Measurements from ENCODE around the gene DPF3. TPM values are rescaled to one million over a fixed set of nuclear protein-coding genes. Genes with fewer than 3 reads are reported as not detected.

The DPF3 gene
- total RNA-seq, 1 experiment from 2014 or later, result 0.31 TPM

DNA sequence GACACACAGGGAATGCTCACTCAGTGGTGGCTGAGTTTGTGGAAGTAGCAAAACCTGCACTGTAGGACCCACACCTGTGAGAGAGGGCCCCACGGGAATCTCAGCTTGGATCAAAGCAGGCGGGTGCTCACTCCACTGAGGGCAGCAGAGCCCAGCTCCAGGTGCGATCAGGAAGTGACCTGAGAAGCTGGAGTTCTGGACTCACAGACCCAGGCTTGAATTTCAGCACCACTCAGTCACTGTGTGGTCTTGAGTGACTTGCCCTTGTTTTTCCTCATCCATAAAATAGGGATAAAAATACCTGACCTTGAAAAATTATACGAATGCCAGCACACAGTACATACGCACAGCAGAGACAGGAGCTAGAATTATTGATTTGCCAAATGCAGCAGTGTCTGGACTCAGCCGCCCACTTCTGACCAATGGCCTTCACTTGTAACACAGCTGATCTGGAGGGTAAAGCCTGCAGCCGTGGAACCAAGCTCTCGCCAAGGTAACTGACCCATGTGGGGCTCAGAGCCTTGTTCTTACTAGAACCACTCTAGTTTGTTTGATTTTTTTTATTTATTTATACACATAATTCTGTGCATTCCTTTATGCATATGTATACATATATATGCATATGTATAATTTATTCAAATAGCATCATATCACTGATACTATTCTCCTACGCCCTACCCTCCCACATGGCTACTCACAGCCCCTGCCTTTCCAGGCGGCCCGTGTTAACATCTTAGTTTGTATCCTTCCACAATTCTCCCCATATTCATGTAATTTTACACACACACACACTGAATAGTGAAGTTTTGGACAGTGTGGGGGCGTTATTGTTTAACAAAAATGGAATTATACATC is 53.9 kb downstream of the DPF3 start (continued):
- TF ChIP-seq ZNF263 (CRISPR knock-in tag; IDR thresholded peaks at IDR 0.05; ENCODE audit: low read depth) (no peak), TP53 (CRISPR knock-in tag; IDR thresholded peaks at IDR 0.05) (no peak), ZBTB21 (CRISPR knock-in tag; IDR thresholded peaks at IDR 0.05; ENCODE audit: borderline replicate concordance) (no peak), ZNF416 (CRISPR knock-in tag; IDR thresholded peaks at IDR 0.05) (no peak), ZNF317 (CRISPR knock-in tag; IDR thresholded peaks at IDR 0.05; ENCODE audit: borderline replicate concordance, low read depth) (no peak), MXD4 (CRISPR knock-in tag; IDR thresholded peaks at IDR 0.05; ENCODE audit: borderline replicate concordance) (no peak), OVOL2 (CRISPR knock-in tag; IDR thresholded peaks at IDR 0.05; ENCODE audit: borderline replicate concordance) (no peak), NR3C1 (CRISPR knock-in tag; conservative IDR thresholded peaks at IDR 0.05; ENCODE audit: low read depth) (no peak), GABPB1 (CRISPR knock-in tag; IDR thresholded peaks at IDR 0.05) (no peak), ZNF671 (CRISPR knock-in tag; IDR thresholded peaks at IDR 0.05) (no peak), HMGA2 (CRISPR knock-in tag; IDR thresholded peaks at IDR 0.05) (no peak), NFE2L1 (CRISPR knock-in tag; IDR thresholded peaks at IDR 0.05) (no peak), ETV6 (CRISPR knock-in tag; IDR thresholded peaks at IDR 0.05) (no peak)
- TF ChIP-seq, protein P1, sequence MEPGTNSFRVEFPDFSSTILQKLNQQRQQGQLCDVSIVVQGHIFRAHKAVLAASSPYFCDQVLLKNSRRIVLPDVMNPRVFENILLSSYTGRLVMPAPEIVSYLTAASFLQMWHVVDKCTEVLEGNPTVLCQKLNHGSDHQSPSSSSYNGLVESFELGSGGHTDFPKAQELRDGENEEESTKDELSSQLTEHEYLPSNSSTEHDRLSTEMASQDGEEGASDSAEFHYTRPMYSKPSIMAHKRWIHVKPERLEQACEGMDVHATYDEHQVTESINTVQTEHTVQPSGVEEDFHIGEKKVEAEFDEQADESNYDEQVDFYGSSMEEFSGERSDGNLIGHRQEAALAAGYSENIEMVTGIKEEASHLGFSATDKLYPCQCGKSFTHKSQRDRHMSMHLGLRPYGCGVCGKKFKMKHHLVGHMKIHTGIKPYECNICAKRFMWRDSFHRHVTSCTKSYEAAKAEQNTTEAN (CRISPR knock-in tag; IDR thresholded peaks at IDR 0.05), result no peak
- TF ChIP-seq, protein P2, sequence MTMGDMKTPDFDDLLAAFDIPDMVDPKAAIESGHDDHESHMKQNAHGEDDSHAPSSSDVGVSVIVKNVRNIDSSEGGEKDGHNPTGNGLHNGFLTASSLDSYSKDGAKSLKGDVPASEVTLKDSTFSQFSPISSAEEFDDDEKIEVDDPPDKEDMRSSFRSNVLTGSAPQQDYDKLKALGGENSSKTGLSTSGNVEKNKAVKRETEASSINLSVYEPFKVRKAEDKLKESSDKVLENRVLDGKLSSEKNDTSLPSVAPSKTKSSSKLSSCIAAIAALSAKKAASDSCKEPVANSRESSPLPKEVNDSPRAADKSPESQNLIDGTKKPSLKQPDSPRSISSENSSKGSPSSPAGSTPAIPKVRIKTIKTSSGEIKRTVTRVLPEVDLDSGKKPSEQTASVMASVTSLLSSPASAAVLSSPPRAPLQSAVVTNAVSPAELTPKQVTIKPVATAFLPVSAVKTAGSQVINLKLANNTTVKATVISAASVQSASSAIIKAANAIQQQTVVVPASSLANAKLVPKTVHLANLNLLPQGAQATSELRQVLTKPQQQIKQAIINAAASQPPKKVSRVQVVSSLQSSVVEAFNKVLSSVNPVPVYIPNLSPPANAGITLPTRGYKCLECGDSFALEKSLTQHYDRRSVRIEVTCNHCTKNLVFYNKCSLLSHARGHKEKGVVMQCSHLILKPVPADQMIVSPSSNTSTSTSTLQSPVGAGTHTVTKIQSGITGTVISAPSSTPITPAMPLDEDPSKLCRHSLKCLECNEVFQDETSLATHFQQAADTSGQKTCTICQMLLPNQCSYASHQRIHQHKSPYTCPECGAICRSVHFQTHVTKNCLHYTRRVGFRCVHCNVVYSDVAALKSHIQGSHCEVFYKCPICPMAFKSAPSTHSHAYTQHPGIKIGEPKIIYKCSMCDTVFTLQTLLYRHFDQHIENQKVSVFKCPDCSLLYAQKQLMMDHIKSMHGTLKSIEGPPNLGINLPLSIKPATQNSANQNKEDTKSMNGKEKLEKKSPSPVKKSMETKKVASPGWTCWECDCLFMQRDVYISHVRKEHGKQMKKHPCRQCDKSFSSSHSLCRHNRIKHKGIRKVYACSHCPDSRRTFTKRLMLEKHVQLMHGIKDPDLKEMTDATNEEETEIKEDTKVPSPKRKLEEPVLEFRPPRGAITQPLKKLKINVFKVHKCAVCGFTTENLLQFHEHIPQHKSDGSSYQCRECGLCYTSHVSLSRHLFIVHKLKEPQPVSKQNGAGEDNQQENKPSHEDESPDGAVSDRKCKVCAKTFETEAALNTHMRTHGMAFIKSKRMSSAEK (CRISPR knock-in tag; IDR thresholded peaks at IDR 0.05; ENCODE audit: borderline replicate concordance), result no peak

DNA sequence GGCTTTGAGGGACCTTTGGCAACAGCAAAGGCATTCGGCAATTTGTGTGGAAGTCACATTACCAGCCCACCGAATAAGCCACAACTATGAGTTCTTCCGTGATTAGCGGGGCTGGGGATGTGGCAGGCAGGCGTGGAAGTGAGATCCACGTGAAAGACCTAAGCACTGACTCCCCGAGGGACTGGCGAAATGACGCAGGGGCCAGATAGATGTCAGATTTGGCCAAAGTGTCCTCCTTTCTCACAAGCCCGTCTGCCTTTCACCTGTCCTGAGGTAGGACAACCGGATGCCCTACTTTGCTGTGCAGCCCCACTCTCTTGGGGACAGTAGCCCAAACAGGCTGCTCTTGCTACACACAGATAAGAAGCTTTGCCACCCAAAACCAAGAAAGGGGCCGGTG is 54.5 kb downstream of the DPF3 start:
- H3K4me1 Mint-ChIP-seq, result no peaks in the 10 kb centered on the region
- ATAC-seq (no peak), DNase-seq (ENCODE audit: low spot score) (no peak)
- CTCF ChIA-PET, result interaction anchor here (1.2 kb wide), 1 partner anchor 9 kb away, joined by 3 read pairs; no protein-coding TSS in a partner anchor
- POLR2A ChIA-PET, result no interaction called here
- H3K27ac Mint-ChIP-seq, result no peak overlapping the region
- no peak overlapping the region for H3K4me3 Mint-ChIP-seq
- no peaks in the 10 kb centered on the region for H3K36me3 Mint-ChIP-seq
- TF ChIP-seq ZNF138 (CRISPR knock-in tag; conservative IDR thresholded peaks at IDR 0.05) (no peak), ZNF396 (CRISPR knock-in tag; IDR thresholded peaks at IDR 0.05; ENCODE audit: borderline replicate concordance) (no peak), ZNF263 (CRISPR knock-in tag; IDR thresholded peaks at IDR 0.05; ENCODE audit: low read depth) (no peak)
- TF ChIP-seq, protein P3, sequence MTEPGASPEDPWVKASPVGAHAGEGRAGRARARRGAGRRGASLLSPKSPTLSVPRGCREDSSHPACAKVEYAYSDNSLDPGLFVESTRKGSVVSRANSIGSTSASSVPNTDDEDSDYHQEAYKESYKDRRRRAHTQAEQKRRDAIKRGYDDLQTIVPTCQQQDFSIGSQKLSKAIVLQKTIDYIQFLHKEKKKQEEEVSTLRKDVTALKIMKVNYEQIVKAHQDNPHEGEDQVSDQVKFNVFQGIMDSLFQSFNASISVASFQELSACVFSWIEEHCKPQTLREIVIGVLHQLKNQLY (CRISPR knock-in tag; IDR thresholded peaks at IDR 0.05), result no peak
- no peaks in the 10 kb centered on the region for H3K9me3 Mint-ChIP-seq
- H3K27me3 Mint-ChIP-seq (ENCODE audit: low read depth), result no peaks in the 10 kb centered on the region; the same call in 1 of the 2 replicates

DNA sequence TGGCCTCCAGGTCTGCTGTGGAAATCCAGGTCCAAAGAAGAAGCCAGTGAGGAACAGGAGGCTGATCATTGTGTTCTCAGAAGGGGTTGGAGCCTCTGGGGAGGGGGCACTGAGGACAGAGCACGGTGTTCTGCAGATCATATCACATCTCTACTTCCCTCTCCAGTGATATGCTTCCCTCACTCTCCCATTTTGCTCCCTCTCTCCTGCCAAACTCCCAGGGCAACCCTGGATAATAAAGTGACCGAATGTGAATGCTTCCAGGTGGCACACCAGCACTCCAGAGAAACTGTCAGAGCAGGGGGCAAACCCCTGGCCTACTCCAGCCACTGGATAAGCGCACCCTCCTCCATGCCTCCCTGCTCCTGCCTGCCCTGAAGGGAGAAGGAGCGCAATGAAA is 57.8 kb downstream of the DPF3 start:
- H3K27me3 Mint-ChIP-seq (ENCODE audit: low read depth), result no peaks in the 10 kb centered on the region; the same call in none of the 2 replicates
- H3K9me3 Mint-ChIP-seq, result no peaks in the 10 kb centered on the region
- CTCF ChIA-PET, result no interaction called here
- H3K4me1 Mint-ChIP-seq, result peaks cover 4% of the 10 kb centered on the region
- POLR2A ChIA-PET, result no interaction called here
- ATAC-seq (no peak), DNase-seq (ENCODE audit: low spot score) (no peak)
- no peaks in the 10 kb centered on the region for H3K36me3 Mint-ChIP-seq
- no peak overlapping the region for H3K4me3 Mint-ChIP-seq
- no peak overlapping the region for H3K27ac Mint-ChIP-seq
- TF ChIP-seq, protein P4, sequence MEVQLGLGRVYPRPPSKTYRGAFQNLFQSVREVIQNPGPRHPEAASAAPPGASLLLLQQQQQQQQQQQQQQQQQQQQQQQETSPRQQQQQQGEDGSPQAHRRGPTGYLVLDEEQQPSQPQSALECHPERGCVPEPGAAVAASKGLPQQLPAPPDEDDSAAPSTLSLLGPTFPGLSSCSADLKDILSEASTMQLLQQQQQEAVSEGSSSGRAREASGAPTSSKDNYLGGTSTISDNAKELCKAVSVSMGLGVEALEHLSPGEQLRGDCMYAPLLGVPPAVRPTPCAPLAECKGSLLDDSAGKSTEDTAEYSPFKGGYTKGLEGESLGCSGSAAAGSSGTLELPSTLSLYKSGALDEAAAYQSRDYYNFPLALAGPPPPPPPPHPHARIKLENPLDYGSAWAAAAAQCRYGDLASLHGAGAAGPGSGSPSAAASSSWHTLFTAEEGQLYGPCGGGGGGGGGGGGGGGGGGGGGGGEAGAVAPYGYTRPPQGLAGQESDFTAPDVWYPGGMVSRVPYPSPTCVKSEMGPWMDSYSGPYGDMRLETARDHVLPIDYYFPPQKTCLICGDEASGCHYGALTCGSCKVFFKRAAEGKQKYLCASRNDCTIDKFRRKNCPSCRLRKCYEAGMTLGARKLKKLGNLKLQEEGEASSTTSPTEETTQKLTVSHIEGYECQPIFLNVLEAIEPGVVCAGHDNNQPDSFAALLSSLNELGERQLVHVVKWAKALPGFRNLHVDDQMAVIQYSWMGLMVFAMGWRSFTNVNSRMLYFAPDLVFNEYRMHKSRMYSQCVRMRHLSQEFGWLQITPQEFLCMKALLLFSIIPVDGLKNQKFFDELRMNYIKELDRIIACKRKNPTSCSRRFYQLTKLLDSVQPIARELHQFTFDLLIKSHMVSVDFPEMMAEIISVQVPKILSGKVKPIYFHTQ (CRISPR knock-in tag; IDR thresholded peaks at IDR 0.05), result no peak
- TF ChIP-seq SMAD3 (CRISPR knock-in tag; IDR thresholded peaks at IDR 0.05; ENCODE audit: borderline replicate concordance), result no peak
- TF ChIP-seq NR3C1 (CRISPR knock-in tag; conservative IDR thresholded peaks at IDR 0.05; ENCODE audit: low read depth), result no peak
- no peak for TF ChIP-seq TCF7 (CRISPR knock-in tag; IDR thresholded peaks at IDR 0.05; ENCODE audit: low read depth)
- TF ChIP-seq, protein P5, sequence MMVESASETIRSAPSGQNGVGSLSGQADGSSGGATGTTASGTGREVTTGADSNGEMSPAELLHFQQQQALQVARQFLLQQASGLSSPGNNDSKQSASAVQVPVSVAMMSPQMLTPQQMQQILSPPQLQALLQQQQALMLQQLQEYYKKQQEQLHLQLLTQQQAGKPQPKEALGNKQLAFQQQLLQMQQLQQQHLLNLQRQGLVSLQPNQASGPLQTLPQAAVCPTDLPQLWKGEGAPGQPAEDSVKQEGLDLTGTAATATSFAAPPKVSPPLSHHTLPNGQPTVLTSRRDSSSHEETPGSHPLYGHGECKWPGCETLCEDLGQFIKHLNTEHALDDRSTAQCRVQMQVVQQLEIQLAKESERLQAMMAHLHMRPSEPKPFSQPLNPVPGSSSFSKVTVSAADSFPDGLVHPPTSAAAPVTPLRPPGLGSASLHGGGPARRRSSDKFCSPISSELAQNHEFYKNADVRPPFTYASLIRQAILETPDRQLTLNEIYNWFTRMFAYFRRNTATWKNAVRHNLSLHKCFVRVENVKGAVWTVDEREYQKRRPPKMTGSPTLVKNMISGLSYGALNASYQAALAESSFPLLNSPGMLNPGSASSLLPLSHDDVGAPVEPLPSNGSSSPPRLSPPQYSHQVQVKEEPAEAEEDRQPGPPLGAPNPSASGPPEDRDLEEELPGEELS (CRISPR knock-in tag; IDR thresholded peaks at IDR 0.05), result no peak
